Tibial artery (tissue), 4 donors: ENCODE measurements around the gene OR5AC2.

Source experiments
- DNase-seq, 2 donors: peaks; one replicate each; pipeline ENCODE4 v3.0.0-alpha.2; 2019
- H3K27ac ChIP-seq, 2 donors: fragments of 200-600 bp; sonication (generic) in 1 of 2; 1 replicate in 1 of 2; 2 replicates in 1 of 2; pipeline ENCODE4 v1.5.1; 2018 to 2019; ENCODE audit warnings: mild to moderate bottlenecking in 1 of 2
- H3K27me3 ChIP-seq, 2 donors: fragments of 200-600 bp; sonication (generic) in 1 of 2; one replicate each; pipeline versions ENCODE4 v1.5.1 to v1.6.0; 2016 to 2019
- H3K36me3 ChIP-seq, 3 donors: fragments of 200-600 bp; sonication (generic) in 2 of 3; one replicate each; pipeline ENCODE4 v1.5.1; 2016 to 2019; ENCODE audit warnings: mild to moderate bottlenecking in 2 of 3
- H3K4me1 ChIP-seq, 4 donors: fragments of 200-600 bp; sonication (generic) in 2 of 4; 1 replicate in 3 of 4; 2 replicates in 1 of 4; pipeline ENCODE4 v1.5.1; 2016 to 2019
- H3K4me3 ChIP-seq, 2 donors: fragments of 200-600 bp; sonication (generic) in 1 of 2; 1 replicate in 1 of 2; 2 replicates in 1 of 2; pipeline ENCODE4 v1.5.1; 2018 to 2019; ENCODE audit warnings: mild to moderate bottlenecking in 2 of 2
- H3K9me3 ChIP-seq, 3 donors: fragments of 200-600 bp; sonication (generic) in 1 of 3; one replicate each; pipeline ENCODE4 v1.5.1; 2016 to 2019
- intact Hi-C: fragments of 100-400 bp; cut with DNase I; formaldehyde crosslinking; loops from one replicate; pipeline ENCODE4 v1.15.0; 2023; ENCODE audit warnings: low total_unique reads
- TF ChIP-seq, protein P1 (sequence below), 2 experiments: fragments of 200-600 bp in 1 of 2; fragments of 450-650 bp in 1 of 2; IDR thresholded peaks; one replicate each; pipeline ENCODE4 v1.5.1; 2017 to 2019; ENCODE audit warnings: antibody characterized with exemption in 2 of 2, mild to moderate bottlenecking in 1 of 2, moderate library complexity in 1 of 2

OR5AC2 gene, protein sequence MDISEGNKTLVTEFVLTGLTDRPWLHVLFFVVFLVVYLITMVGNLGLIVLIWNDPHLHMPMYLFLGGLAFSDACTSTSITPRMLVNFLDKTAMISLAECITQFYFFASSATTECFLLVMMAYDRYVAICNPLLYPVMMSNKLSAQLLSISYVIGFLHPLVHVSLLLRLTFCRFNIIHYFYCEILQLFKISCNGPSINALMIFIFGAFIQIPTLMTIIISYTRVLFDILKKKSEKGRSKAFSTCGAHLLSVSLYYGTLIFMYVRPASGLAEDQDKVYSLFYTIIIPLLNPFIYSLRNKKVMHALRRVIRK

DNA sequence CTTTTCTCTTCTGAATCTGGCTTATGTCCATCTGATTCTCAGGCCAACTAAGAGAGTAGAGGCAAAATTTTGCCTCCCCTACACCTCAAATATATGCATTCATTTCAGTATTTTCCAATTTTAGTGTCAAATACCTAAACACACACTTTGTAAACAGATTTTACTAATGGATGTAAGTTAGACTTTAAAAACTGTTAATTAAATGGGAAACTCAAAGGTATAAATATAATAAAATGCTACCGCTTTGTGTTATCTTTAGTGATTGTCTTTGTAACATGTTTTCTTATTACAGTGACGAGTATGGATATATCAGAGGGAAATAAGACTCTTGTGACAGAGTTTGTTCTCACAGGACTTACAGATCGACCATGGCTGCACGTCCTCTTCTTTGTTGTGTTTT, at the start of gene OR5AC2:
Gene OR5AC2 (plus strand): TSS at position 301 of the 400 bp plus-strand sequence. CDS start 0 bp downstream, at position 301.
- intact Hi-C loops: no loop called here
- no peak within 1 kb of the TSS for H3K27ac ChIP-seq
- H3K4me1 ChIP-seq: no peaks in the 10 kb centered on the region
- no peak within 1 kb of the TSS for H3K4me3 ChIP-seq
- H3K9me3 ChIP-seq: no peaks in the 10 kb centered on the region
- H3K36me3 ChIP-seq: no peaks in the 10 kb centered on the region
- DNase-seq: no peak
- no peaks in the 10 kb centered on the region for H3K27me3 ChIP-seq
- TF ChIP-seq, protein P1, sequence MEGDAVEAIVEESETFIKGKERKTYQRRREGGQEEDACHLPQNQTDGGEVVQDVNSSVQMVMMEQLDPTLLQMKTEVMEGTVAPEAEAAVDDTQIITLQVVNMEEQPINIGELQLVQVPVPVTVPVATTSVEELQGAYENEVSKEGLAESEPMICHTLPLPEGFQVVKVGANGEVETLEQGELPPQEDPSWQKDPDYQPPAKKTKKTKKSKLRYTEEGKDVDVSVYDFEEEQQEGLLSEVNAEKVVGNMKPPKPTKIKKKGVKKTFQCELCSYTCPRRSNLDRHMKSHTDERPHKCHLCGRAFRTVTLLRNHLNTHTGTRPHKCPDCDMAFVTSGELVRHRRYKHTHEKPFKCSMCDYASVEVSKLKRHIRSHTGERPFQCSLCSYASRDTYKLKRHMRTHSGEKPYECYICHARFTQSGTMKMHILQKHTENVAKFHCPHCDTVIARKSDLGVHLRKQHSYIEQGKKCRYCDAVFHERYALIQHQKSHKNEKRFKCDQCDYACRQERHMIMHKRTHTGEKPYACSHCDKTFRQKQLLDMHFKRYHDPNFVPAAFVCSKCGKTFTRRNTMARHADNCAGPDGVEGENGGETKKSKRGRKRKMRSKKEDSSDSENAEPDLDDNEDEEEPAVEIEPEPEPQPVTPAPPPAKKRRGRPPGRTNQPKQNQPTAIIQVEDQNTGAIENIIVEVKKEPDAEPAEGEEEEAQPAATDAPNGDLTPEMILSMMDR (IDR thresholded peaks at IDR 0.05): no peak

DNA sequence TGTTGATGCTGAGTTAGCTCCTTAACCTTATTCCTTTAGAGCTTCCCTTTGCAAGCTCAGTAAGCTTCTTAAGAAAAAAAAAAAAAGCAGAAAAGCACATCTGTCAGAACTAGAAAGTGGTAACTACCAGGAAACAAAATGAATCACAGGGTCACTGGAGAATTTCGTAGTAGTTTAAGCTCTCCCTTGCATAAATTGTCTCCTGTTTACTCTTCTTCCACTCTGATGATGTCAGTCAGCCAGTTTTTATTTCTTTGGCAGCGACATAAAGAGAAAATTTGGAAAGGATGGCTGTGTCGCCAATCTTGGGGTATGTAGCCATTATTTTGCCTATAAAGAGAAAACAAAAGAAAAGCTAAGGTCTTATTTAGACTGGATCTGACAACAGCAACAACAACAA, 48.7 kb upstream of the OR5AC2 start:
- intact Hi-C loops: no loop called here
- DNase-seq: no peak
- H3K27ac ChIP-seq: no peak overlapping the region
- H3K4me3 ChIP-seq: no peak overlapping the region
- H3K27me3 ChIP-seq: peaks cover 0 to 22% of the 10 kb centered on the region in 2 donors
- peaks cover 0 to 8% (median 0%) of the 10 kb centered on the region in 3 donors for H3K9me3 ChIP-seq
- TF ChIP-seq, protein P1 (IDR thresholded peaks at IDR 0.05): no peak
- H3K4me1 ChIP-seq: no peaks in the 10 kb centered on the region
- H3K36me3 ChIP-seq: no peaks in the 10 kb centered on the region

- Histone ChIP-seq H3K27ac (no peak overlapping the region), H3K9me3 (peaks cover 0 to 8% (median 0%) of the 10 kb centered on the region in 3 donors), H3K4me3 (no peak overlapping the region), H3K36me3 (no peaks in the 10 kb centered on the region), H3K27me3 (peaks cover 0 to 22% of the 10 kb centered on the region in 2 donors), H3K4me1 (no peaks in the 10 kb centered on the region)
- DNase-seq: no peak
- TF ChIP-seq, protein P1 (IDR thresholded peaks at IDR 0.05): no peak
- intact Hi-C loops: no loop called here
Measured at GRCh38 chr3:98038876-98039275, 48.1 kb upstream of the OR5AC2 start.

DNA sequence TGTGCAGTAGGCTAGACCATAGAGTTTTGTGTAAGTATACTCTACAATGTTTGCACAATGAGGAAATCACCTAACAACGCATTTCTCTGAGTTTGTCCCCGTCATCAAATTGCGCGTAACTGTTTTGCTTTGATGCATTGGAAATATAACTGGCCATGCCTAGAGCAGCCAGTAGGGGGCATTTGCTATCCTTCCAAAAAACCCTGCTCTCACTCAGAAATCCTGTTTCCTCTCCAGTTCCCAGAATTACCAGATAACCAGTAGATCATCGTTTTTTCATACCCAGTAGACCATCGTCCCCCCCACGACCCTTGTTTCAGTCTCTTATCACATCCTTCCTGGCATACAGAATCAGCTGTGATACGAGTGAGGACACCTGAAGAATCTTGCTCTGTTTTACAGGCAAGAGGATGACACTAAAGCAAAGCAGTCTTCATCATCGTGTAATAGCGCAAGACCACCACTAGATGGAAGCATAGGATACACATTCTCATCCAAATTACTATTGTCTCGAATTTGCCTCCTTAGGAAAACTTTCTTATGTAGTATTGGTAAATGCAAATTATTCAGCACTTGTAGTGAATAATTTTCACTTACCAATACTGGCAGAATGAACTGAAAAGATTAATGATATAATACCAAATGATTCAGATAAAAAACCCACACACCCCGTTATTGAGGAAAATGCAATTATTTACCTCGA, 47.5 kb upstream of the OR5AC2 start:
- H3K4me3 ChIP-seq: peak overlapping the region; percentile 19 to 34
- peaks cover 0 to 19% of the 10 kb centered on the region in 2 donors for H3K27me3 ChIP-seq
- H3K4me1 ChIP-seq: no peaks in the 10 kb centered on the region
- TF ChIP-seq, protein P1 (IDR thresholded peaks at IDR 0.05): peak; percentile 70 to 80
- intact Hi-C loops: no loop called here
- no peak overlapping the region for H3K27ac ChIP-seq
- peak in 1 of 2 donors; percentile 38 for DNase-seq
- no peaks in the 10 kb centered on the region for H3K36me3 ChIP-seq
- H3K9me3 ChIP-seq: peaks cover 0 to 8% (median 0%) of the 10 kb centered on the region in 3 donors

- Histone ChIP-seq H3K36me3 (no peaks in the 10 kb centered on the region), H3K4me3 (no peak overlapping the region), H3K27ac (no peak overlapping the region), H3K27me3 (peaks cover 0 to 8% of the 10 kb centered on the region in 2 donors), H3K9me3 (peaks cover 0 to 8% (median 0%) of the 10 kb centered on the region in 3 donors), H3K4me1 (no peaks in the 10 kb centered on the region)
- TF ChIP-seq, protein P1 (IDR thresholded peaks at IDR 0.05): no peak
- intact Hi-C loops: no loop called here
- no peak for DNase-seq
Measured at GRCh38 chr3:98041350-98041749, 45.6 kb upstream of the OR5AC2 start.
